Posterior vena cava (tissue), 2 donors: ENCODE measurements around the gene ASTN2. TPM values are rescaled to one million over a fixed set of nuclear protein-coding genes. Genes with fewer than 3 reads are reported as not detected.

Experiments used
- DNase-seq: peaks from one replicate; pipeline ENCODE4 v3.0.0-alpha.2; 2020; ENCODE audit warnings: low spot score
- intact Hi-C, 2 donors: fragments of 100-400 bp; cut with DNase I; formaldehyde crosslinking; loops; one replicate each; pipeline versions ENCODE4 v1.14.1 to v1.14.2; 2022 to 2023
- total RNA-seq, 2 donors: library from RNA; stranded (reverse); fragmentation: NEBNext Ultra II Directional; extraction: Animal tissue kit (Norgen Biotek cat#: 25700); gene quantifications; one replicate each; pipeline ENCODE4 v1.2.1, GENCODE V29; 2021
- donor health status: DM: yes; HTN: yes; CAD: no.
- donor health status: DM: yes; HTN: yes; CAD: no.

Gene ASTN2
- total RNA-seq, 2 donors from 2014 or later: 4.3 to 5.8 TPM

GRCh38 chr9:116494815-116495634, 919.8 kb downstream of the ASTN2 start:
- no peak for DNase-seq
- intact Hi-C loops: no loop called here

GRCh38 chr9:116493183-116493860, 921.5 kb downstream of the ASTN2 start:
- intact Hi-C loops: no loop called here
- no peak for DNase-seq

- intact Hi-C loops: no loop called here
- no peak for DNase-seq
These were observed 923.2 kb downstream of the ASTN2 start for GRCh38 chr9:116491659-116492058.

- intact Hi-C loops: no loop called here
- DNase-seq: no peak
These were observed 923.6 kb downstream of the ASTN2 start for GRCh38 chr9:116491219-116491618.

- intact Hi-C loops: no loop called here
- DNase-seq: no peak
These were observed 924.5 kb downstream of the ASTN2 start for GRCh38 chr9:116490321-116490720.

GRCh38 chr9:116488373-116488772, 926.5 kb downstream of the ASTN2 start:
- intact Hi-C loops: loop anchor here in 1 of 2 donors (5.0 kb wide), 1 partner anchor 386 kb away; no protein-coding TSS in a partner anchor
- no peak for DNase-seq

- DNase-seq: no peak
- intact Hi-C loops: loop anchor here in 1 of 2 donors (5.0 kb wide), 1 partner anchor 382 kb away; no protein-coding TSS in a partner anchor
These were observed 930.3 kb downstream of the ASTN2 start for GRCh38 chr9:116484492-116485061.

- intact Hi-C loops: no loop called here
- no peak for DNase-seq
These were observed 931.0 kb downstream of the ASTN2 start for GRCh38 chr9:116483622-116484491.

GRCh38 chr9:116482740-116483139, 932.1 kb downstream of the ASTN2 start:
- intact Hi-C loops: no loop called here
- DNase-seq: no peak

- no peak for DNase-seq
- intact Hi-C loops: no loop called here
These were observed 934.2 kb downstream of the ASTN2 start for GRCh38 chr9:116480700-116481099.

GRCh38 chr9:116479967-116480366, 934.9 kb downstream of the ASTN2 start:
- intact Hi-C loops: loop anchor here in 1 of 2 donors (10.0 kb wide), 1 partner anchor 325 kb away; the partner anchor contains the start of gene PAPPA
- DNase-seq: no peak

GRCh38 chr9:116479056-116479544, 935.8 kb downstream of the ASTN2 start:
- DNase-seq: no peak
- intact Hi-C loops: loop anchor here in 1 of 2 donors (10.0 kb wide), 1 partner anchor 324 kb away; the partner anchor contains the start of gene PAPPA

GRCh38 chr9:116477584-116478141, 937.2 kb downstream of the ASTN2 start:
- DNase-seq: no peak
- intact Hi-C loops: loop anchor here in 1 of 2 donors (10.0 kb wide), 1 partner anchor 323 kb away; the partner anchor contains the start of gene PAPPA

GRCh38 chr9:116476935-116477381, 937.9 kb downstream of the ASTN2 start:
- DNase-seq: no peak
- intact Hi-C loops: loop anchor here in 1 of 2 donors (10.0 kb wide), 1 partner anchor 322 kb away; the partner anchor contains the start of gene PAPPA

- no peak for DNase-seq
- intact Hi-C loops: loop anchor here in 1 of 2 donors (10.0 kb wide), 1 partner anchor 321 kb away; the partner anchor contains the start of gene PAPPA
These were observed 938.9 kb downstream of the ASTN2 start for GRCh38 chr9:116476002-116476401.

- intact Hi-C loops: loop anchor here in 1 of 2 donors (10.0 kb wide), 1 partner anchor 320 kb away; the partner anchor contains the start of gene PAPPA
- DNase-seq: no peak
These were observed 939.7 kb downstream of the ASTN2 start for GRCh38 chr9:116475201-116475600.

GRCh38 chr9:116471944-116472506, 942.8 kb downstream of the ASTN2 start:
- DNase-seq: no peak
- intact Hi-C loops: loop anchor here in 1 of 2 donors (10.0 kb wide), 1 partner anchor 317 kb away; the partner anchor contains the start of gene PAPPA
